ENCODE data around the gene KCNJ11.
"Not testable (repeated sequence)": the region's sequence is repeated elsewhere in the genome, so short reads cannot be mapped to it uniquely, and the experiment has no call there.

Gene KCNJ11

GRCh38 chr11:17388609-17389210 is at the start of gene KCNJ11:
KCNJ11 (minus strand) TSS chr11:17388659; CDS start chr11:17388091, 568 bp downstream.
- DNase-seq (ENCODE audit: low spot score) = no peak

- DNase-seq (ENCODE audit: low spot score) = no peak
Measured at GRCh38 chr11:17437366-17437765, 48.9 kb upstream of the KCNJ11 start.

GRCh38 chr11:17434108-17434507 is 45.6 kb upstream of the KCNJ11 start:
- DNase-seq (ENCODE audit: low spot score) = no peak

GRCh38 chr11:17432002-17432401 is 43.5 kb upstream of the KCNJ11 start:
- DNase-seq (ENCODE audit: low spot score) = no peak

- no peak for DNase-seq (ENCODE audit: low spot score)
Measured at GRCh38 chr11:17431139-17431538, 42.7 kb upstream of the KCNJ11 start.

- no peak for DNase-seq (ENCODE audit: low spot score)
Measured at GRCh38 chr11:17430616-17431015, 42.2 kb upstream of the KCNJ11 start.

- DNase-seq (ENCODE audit: low spot score) = no peak
Measured at GRCh38 chr11:17428925-17429324, 40.5 kb upstream of the KCNJ11 start.

- DNase-seq (ENCODE audit: low spot score) = no peak
Measured at GRCh38 chr11:17428261-17428660, 39.8 kb upstream of the KCNJ11 start.

- not testable (repeated sequence) for DNase-seq (ENCODE audit: low spot score)
Measured at GRCh38 chr11:17426233-17426632, 37.8 kb upstream of the KCNJ11 start.

GRCh38 chr11:17423533-17424310 is 35.3 kb upstream of the KCNJ11 start:
- DNase-seq (ENCODE audit: low spot score) = no peak

GRCh38 chr11:17421781-17422180 is 33.3 kb upstream of the KCNJ11 start:
- DNase-seq (ENCODE audit: low spot score) = no peak

GRCh38 chr11:17418444-17419081 is 30.1 kb upstream of the KCNJ11 start:
- DNase-seq (ENCODE audit: low spot score) = no peak

- no peak for DNase-seq (ENCODE audit: low spot score)
Measured at GRCh38 chr11:17416492-17416891, 28.0 kb upstream of the KCNJ11 start.

GRCh38 chr11:17415523-17416104 is 27.2 kb upstream of the KCNJ11 start:
- no peak for DNase-seq (ENCODE audit: low spot score)

GRCh38 chr11:17414992-17415391 is 26.5 kb upstream of the KCNJ11 start:
- no peak for DNase-seq (ENCODE audit: low spot score)

- no peak for DNase-seq (ENCODE audit: low spot score)
Measured at GRCh38 chr11:17414317-17414737, 25.9 kb upstream of the KCNJ11 start.

GRCh38 chr11:17413414-17414316 is 25.2 kb upstream of the KCNJ11 start:
- DNase-seq (ENCODE audit: low spot score) = no peak

GRCh38 chr11:17412488-17413180 is 24.2 kb upstream of the KCNJ11 start:
- DNase-seq (ENCODE audit: low spot score) = no peak

- no peak for DNase-seq (ENCODE audit: low spot score)
Measured at GRCh38 chr11:17411418-17411817, 23.0 kb upstream of the KCNJ11 start.

GRCh38 chr11:17410606-17411379 is 22.3 kb upstream of the KCNJ11 start:
- DNase-seq (ENCODE audit: low spot score) = no peak

All from AG08395 (cell line).